Epithelial cell of proximal tubule (primary cell): ENCODE data around the gene CCDC192. TPM values are rescaled to one million over a fixed set of nuclear protein-coding genes. Genes with fewer than 3 reads are reported as not detected.
"Not testable (repeated sequence)": the region's sequence is repeated elsewhere in the genome, so short reads cannot be mapped to it uniquely, and the experiment has no call there.

Experiments used
- DNase-seq: peaks from one replicate; pipeline ENCODE4 v3.0.0-alpha.2; 2011; ENCODE audit warnings: low read depth
- H3K4me3 ChIP-seq: 2 replicates; pipeline ENCODE4 v1.5.1; 2011; ENCODE audit warnings: low read depth, mild to moderate bottlenecking, low read length
- total RNA-seq: library from RNA; depleted of rRNA; stranded (reverse); fragments of >200 nt; gene quantifications from 2 replicates; pipeline ENCODE4 v1.2.3, GENCODE V29; 2015
- TF ChIP-seq, protein P1 (sequence below): conservative IDR thresholded peaks from 2 replicates; pipeline ENCODE4 v1.5.1; 2012; ENCODE audit warnings: low read depth, mild to moderate bottlenecking, low read length

Gene CCDC192
- total RNA-seq, 1 donor from 2014 or later: not detected

DNA sequence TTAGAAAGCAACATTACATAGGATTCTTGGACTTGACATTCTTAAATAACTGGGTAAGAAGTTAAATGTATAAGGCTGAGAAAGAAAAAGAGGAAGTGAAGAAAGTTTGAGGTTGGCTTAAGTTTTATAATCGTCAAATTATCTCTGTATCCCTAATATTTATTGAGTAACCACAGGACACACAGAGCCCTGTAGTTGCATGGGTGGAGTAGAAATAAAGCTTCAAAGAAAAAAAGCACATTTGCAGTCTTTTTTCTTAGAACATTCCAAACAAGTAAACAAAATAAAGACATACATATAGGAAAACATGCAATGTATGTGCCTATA lies 137.0 kb downstream of the CCDC192 start:
- DNase-seq: no peak
- TF ChIP-seq, protein P1, sequence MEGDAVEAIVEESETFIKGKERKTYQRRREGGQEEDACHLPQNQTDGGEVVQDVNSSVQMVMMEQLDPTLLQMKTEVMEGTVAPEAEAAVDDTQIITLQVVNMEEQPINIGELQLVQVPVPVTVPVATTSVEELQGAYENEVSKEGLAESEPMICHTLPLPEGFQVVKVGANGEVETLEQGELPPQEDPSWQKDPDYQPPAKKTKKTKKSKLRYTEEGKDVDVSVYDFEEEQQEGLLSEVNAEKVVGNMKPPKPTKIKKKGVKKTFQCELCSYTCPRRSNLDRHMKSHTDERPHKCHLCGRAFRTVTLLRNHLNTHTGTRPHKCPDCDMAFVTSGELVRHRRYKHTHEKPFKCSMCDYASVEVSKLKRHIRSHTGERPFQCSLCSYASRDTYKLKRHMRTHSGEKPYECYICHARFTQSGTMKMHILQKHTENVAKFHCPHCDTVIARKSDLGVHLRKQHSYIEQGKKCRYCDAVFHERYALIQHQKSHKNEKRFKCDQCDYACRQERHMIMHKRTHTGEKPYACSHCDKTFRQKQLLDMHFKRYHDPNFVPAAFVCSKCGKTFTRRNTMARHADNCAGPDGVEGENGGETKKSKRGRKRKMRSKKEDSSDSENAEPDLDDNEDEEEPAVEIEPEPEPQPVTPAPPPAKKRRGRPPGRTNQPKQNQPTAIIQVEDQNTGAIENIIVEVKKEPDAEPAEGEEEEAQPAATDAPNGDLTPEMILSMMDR: no peak
- H3K4me3 ChIP-seq: no peak overlapping the region

DNA sequence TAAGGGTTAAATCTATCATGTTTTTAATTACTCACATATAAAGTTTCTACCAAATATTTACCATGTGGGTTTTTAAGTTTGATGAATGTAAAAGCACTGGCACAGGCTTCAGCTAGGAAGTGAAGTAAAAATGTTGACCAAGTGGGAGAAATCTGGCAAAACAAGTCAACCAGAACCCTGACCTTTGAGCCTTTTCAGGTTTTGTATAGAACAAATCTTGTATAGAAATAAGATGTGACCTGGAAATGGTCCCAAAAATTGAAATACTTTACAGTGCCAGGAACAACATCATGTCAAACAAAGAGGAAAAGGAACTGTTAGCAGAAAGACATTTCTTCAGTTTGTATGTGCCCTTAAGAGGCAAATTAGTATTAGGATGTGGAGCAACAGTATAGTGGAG lies 137.6 kb downstream of the CCDC192 start:
- no peak overlapping the region for H3K4me3 ChIP-seq
- TF ChIP-seq, protein P1: no peak
- no peak for DNase-seq

DNA sequence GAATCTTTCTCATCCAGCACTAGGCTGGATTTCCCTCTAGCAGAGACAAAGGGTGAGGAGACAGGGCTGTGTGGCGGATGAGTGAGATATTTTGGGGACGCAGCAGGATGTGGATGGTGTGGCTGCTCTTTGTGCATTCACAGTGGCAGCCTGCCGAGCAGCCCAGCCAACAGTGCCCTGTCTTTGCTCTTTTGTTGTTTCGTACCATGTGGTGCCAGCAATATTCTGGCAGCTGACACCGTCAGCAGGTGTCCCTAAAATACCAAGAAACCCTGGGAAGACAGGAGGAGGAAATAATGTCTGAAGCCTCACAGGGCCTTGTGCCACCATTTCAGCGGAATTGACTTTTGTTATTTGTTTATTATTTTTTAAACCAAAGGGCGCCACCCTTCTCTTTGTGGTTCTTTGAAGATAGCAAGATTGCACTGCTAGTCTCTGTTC lies 141.4 kb downstream of the CCDC192 start:
- TF ChIP-seq, protein P1: no peak
- no peak overlapping the region for H3K4me3 ChIP-seq
- no peak for DNase-seq

DNA sequence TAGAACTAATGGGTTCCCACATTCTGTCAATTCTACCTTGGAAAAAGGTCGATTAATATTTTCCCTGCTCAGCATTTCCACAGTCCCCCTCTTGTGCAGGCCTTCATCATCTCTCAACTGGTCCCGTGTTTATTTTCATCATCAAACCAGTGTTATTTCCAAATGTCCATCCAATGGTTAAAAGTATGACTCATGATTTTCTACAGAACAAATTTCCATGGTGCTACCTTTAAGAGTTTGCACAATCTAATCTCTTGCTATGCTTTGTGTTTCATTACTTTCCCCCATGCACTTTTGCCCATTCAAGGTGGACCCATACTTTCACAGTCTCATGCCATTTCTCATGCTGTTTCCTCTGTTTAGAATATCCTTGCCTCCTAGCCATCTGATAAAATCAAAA lies 143.7 kb downstream of the CCDC192 start:
- no peak for DNase-seq
- TF ChIP-seq, protein P1: no peak
- no peak overlapping the region for H3K4me3 ChIP-seq

DNA sequence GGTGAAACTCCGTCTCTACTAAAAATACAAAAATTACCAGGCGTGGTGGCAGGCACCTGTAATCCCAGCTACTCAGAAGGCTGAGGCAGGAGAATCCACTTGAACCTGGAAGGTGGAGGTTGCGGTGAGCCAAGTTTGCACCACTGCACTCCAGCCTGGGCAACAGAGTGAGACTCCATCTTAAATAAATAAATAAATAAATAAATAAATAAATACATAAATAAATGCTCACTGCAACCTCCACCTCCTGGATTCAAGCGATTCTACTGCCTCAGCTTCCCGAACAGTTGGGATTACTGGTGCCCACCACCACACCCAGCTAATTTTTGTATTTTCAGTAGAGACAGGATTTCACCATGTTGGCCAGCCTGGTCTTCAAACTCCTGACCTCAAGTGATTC lies 144.4 kb downstream of the CCDC192 start:
- H3K4me3 ChIP-seq, DNase-seq: not testable (repeated sequence)

DNA sequence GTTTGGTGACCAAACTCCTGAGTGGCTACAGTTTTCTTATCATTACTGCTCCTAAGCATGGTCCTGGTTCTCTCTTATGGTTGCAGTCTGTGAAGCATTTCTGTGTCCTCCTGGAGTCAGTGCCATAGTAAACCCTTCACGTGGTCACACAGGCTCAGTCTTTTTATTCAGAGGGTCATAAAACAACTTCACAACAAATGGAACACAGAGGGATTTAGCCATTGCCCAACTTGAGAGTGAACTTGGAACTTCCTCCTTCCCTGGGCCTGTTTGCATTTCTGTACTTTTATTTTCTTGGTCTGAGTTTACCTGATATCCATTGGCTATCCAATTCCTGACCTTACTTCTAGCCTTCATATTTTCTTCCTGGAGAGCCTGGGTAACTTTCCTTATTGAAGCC lies 144.9 kb downstream of the CCDC192 start:
- no peak for DNase-seq
- H3K4me3 ChIP-seq: no peak overlapping the region
- TF ChIP-seq, protein P1: no peak

DNA sequence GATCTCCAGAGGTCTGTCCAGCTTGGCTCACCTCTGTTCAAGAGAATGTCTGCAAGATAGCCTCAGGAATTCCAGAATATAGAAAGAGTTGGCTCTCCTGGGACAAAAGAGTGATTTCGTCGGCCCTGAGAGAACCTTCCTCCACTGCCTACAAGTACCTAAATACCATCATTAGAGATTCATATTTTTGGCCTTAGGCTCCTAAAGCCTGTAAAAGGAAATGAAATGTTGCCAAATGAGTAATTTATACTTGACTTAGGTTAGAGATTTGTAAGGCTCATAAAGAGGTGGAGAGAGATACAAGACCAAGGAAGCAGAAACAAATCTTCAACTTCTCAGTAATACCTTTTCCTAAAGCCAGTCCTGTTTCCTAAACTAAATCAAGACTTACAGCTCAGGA lies 146.2 kb downstream of the CCDC192 start:
- no peak for DNase-seq
- TF ChIP-seq, protein P1: no peak

DNA sequence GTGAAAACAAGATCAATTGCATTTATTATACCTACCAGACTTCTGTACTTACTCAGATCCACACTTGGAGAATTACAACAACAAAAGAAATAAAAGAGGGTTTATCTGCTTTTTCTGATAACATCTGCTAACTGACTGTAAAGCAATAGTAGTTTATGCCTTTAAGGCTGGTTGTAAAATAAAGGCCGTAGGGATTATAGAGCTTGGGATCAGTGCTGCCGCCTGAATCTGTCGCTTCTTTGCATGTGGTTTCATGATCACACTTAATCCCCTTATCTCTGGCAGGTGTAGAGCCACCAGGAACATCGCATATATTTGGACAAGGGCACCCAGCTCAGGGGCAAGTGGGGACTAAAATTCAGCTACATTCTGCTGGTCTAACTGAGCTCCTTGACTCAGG lies 146.7 kb downstream of the CCDC192 start:
- TF ChIP-seq, protein P1: no peak
- no peak for DNase-seq
- H3K4me3 ChIP-seq: no peak overlapping the region

More for the DNA sequence above, 146.2 kb downstream of the CCDC192 start:
- H3K4me3 ChIP-seq: no peak overlapping the region
